CD4-positive, alpha-beta T cell (primary cell): Measurements from ENCODE around the gene ZNF831. TPM values are rescaled to one million over a fixed set of nuclear protein-coding genes. Genes with fewer than 3 reads are reported as not detected.

Experiments
- ATAC-seq: fragments of 200-7000 bp; cut with Tn5 transposase; one replicate; pipeline ENCODE4 v1.10.0; 2022; ENCODE audit warnings: mild to moderate bottlenecking; ENCODE audit not compliant: poor library complexity
- CTCF ChIA-PET: fragments of 350-600 bp; sonication (Branson Sonifier 250); formaldehyde crosslinking; loops from one replicate; lab custom pipeline; 2021; ENCODE audit warnings: antibody characterized with exemption, inconsistent platforms; lab: Charles Lee
- POLR2A ChIA-PET: fragments of 350-600 bp; sonication (Branson Sonifier 250); formaldehyde crosslinking; loops from one replicate; lab custom pipeline; 2021; ENCODE audit warnings: antibody characterized with exemption, inconsistent platforms; lab: Charles Lee
- DNase-seq, 14 experiments: peaks; one replicate each; pipeline ENCODE4 v3.0.0-alpha.2; 2013 to 2020; ENCODE audit warnings: mixed read lengths in 2 of 14
- H3K27ac ChIP-seq, 2 donors: one replicate each; pipeline versions ENCODE4 v1.5.1 to v1.7.0; 2013; ENCODE audit warnings: low read length in 2 of 2, low read depth in 1 of 2, mild to moderate bottlenecking in 1 of 2
- H3K27me3 ChIP-seq, 2 experiments: 1 replicate in 1 of 2; 2 replicates in 1 of 2; pipeline versions ENCODE4 v1.6.1 to v1.7.0; 2013; ENCODE audit warnings: low read length in 2 of 2, control low read depth in 1 of 2, mild to moderate bottlenecking in 1 of 2, moderate library complexity in 1 of 2; ENCODE audit not compliant: insufficient read depth in 2 of 2, control insufficient read depth in 1 of 2
- H3K36me3 ChIP-seq: one replicate; pipeline ENCODE4 v1.6.1; 2013; ENCODE audit warnings: low read length, control low read depth; ENCODE audit not compliant: insufficient read depth
- H3K4me1 ChIP-seq: one replicate; pipeline ENCODE4 v1.6.1; 2013; ENCODE audit warnings: low read length, control low read depth; ENCODE audit not compliant: insufficient read depth
- H3K4me3 ChIP-seq: one replicate; pipeline ENCODE4 v1.5.1; 2013; ENCODE audit warnings: mild to moderate bottlenecking, low read length, moderate library complexity
- H3K9me3 ChIP-seq, 2 experiments: 1 replicate in 1 of 2; 2 replicates in 1 of 2; pipeline versions ENCODE4 v1.6.1 to v1.7.0; 2013; ENCODE audit warnings: low read length in 2 of 2, mild to moderate bottlenecking in 2 of 2, control low read depth in 1 of 2, moderate library complexity in 1 of 2; ENCODE audit not compliant: control insufficient read depth in 1 of 2, insufficient read depth in 1 of 2
- H3K27ac Mint-ChIP-seq: one replicate; pipeline ENCODE4 v1.8.0; 2020; ENCODE audit warnings: mixed read lengths
- H3K27me3 Mint-ChIP-seq: one replicate; pipeline ENCODE4 v1.8.0; 2021; ENCODE audit warnings: mixed read lengths
- H3K36me3 Mint-ChIP-seq: one replicate; pipeline ENCODE4 v1.8.0; 2021; ENCODE audit warnings: low read depth, mixed read lengths
- H3K4me1 Mint-ChIP-seq: one replicate; pipeline ENCODE4 v1.8.0; 2021; ENCODE audit warnings: low read depth, mixed read lengths
- H3K4me3 Mint-ChIP-seq: one replicate; pipeline ENCODE4 v1.8.0; 2020; ENCODE audit warnings: mild to moderate bottlenecking, mixed read lengths
- H3K9me3 Mint-ChIP-seq: one replicate; pipeline ENCODE4 v1.8.0; 2020; ENCODE audit warnings: mixed read lengths
- intact Hi-C, 2 experiments: fragments of 100-400 bp; cut with DNase I in 1 of 2; cut with micrococcal nuclease in 1 of 2; formaldehyde crosslinking; loops; one replicate each; pipeline versions ENCODE4 v1.15.1 to v1.9.0; 2023 to 2025; cut with DNase I, micrococcal nuclease
- total RNA-seq, 174 experiments: library from RNA in 2 of 174; stranded (reverse) in 2 of 174; gene quantifications; one replicate each; pipeline ENCODE4 v1.2.3 and lab custom pipeline; 2021 to 2026
- TF ChIP-seq, protein P1 (sequence below): fragments of 200-600 bp; IDR thresholded peaks from one replicate; pipeline ENCODE4 v1.8.0; 2022; ENCODE audit warnings: antibody characterized with exemption, mild to moderate bottlenecking

ZNF831 gene
- total RNA-seq, 2 experiments from 2014 or later: 24.9 to 25.9 TPM

DNA sequence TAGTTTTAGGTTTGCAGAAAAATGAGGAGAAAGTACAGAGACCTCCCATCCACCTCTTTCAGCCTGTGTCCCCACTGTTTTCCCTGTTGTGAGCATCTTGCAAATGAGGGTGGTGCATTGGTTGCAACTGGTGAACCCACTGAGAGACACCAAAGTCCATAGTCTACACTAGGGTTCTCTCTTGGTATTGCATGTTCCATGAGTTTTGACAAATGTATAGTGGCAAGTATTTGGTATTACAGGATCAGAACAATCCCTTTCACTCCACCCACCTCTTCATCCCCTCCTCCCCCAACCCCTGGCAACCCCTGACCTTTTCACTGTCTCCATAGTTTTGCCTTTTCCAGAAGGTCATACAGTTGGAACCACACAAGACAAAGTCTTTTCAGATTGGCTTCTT lies 20.1 kb downstream of the ZNF831 start:
- ChIA-PET POLR2A (no interaction called here), CTCF (no interaction called here)
- no peak overlapping the region for H3K4me3 Mint-ChIP-seq
- peak overlapping the region; percentile 69 for H3K27ac Mint-ChIP-seq
- TF ChIP-seq, protein P1, sequence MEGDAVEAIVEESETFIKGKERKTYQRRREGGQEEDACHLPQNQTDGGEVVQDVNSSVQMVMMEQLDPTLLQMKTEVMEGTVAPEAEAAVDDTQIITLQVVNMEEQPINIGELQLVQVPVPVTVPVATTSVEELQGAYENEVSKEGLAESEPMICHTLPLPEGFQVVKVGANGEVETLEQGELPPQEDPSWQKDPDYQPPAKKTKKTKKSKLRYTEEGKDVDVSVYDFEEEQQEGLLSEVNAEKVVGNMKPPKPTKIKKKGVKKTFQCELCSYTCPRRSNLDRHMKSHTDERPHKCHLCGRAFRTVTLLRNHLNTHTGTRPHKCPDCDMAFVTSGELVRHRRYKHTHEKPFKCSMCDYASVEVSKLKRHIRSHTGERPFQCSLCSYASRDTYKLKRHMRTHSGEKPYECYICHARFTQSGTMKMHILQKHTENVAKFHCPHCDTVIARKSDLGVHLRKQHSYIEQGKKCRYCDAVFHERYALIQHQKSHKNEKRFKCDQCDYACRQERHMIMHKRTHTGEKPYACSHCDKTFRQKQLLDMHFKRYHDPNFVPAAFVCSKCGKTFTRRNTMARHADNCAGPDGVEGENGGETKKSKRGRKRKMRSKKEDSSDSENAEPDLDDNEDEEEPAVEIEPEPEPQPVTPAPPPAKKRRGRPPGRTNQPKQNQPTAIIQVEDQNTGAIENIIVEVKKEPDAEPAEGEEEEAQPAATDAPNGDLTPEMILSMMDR: no peak
- intact Hi-C loops: loop anchor here in 1 of 2 experiments (5.0 kb wide), 1 partner anchor 36 kb away; no protein-coding TSS in a partner anchor
- DNase-seq: no peak
- no peaks in the 10 kb centered on the region for H3K27me3 Mint-ChIP-seq
- peak; percentile 61 for ATAC-seq
- H3K4me1 Mint-ChIP-seq: peaks cover 67% of the 10 kb centered on the region
- peaks cover 79% of the 10 kb centered on the region for H3K36me3 Mint-ChIP-seq
- Histone ChIP-seq H3K9me3 (no peaks in the 10 kb centered on the region), H3K27ac (no peak overlapping the region), H3K27me3 (no peaks in the 10 kb centered on the region), H3K4me1 (peaks cover 33% of the 10 kb centered on the region), H3K36me3 (peaks cover 44% of the 10 kb centered on the region), H3K4me3 (no peak overlapping the region)
- no peaks in the 10 kb centered on the region for H3K9me3 Mint-ChIP-seq

DNA sequence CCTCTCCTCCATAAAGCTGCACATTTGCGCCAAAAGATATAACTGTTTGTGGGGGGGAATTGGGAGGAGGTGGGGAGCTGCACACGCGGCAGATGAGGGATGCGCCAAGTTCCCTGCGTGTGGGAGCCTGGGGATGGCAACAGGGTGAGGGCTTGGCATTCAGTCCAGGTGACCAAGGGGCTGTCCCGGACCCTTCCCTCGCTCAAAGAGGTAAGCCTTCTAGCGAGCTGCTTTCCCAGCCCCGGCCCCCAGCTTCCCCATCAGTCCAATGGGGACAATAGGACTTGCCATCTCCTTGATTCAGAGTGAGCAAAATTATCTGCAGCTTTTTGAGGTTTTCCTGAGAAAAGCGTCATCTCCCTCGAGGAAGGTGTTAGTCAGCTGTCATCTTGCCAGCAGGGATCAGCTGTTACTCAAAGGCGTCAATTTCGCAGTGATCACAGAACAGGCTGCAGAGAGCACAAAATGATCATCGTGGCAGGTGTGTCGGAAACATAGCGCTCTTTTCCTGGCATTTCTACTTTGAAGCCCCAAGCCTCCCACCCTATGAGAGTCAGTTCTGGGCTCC lies 21.3 kb downstream of the ZNF831 start:
- Histone ChIP-seq H3K27me3 (no peaks in the 10 kb centered on the region), H3K4me1 (peaks cover 22% of the 10 kb centered on the region), H3K36me3 (peaks cover 37% of the 10 kb centered on the region), H3K9me3 (no peaks in the 10 kb centered on the region), H3K4me3 (no peak overlapping the region), H3K27ac (no peak overlapping the region)
- DNase-seq: no peak
- intact Hi-C loops: loop anchor here (5.0 kb wide), 2 partner anchors 38 to 58 kb away; no protein-coding TSS in a partner anchor
- Mint-ChIP-seq H3K9me3 (no peaks in the 10 kb centered on the region), H3K27ac (peak overlapping the region; percentile 69), H3K36me3 (peaks cover 66% of the 10 kb centered on the region), H3K4me3 (no peak overlapping the region), H3K27me3 (no peaks in the 10 kb centered on the region), H3K4me1 (peaks cover 57% of the 10 kb centered on the region)
- CTCF ChIA-PET: interaction anchor here (0.7 to 1.6 kb wide), 2 partner anchors 97 to 1502 kb away, joined by 3 to 5 read pairs; no protein-coding TSS in a partner anchor
- no peak for ATAC-seq
- POLR2A ChIA-PET: interaction anchor here (0.7 kb wide), 1 partner anchor 20 kb away, joined by 3 read pairs; no protein-coding TSS in a partner anchor
- TF ChIP-seq, protein P1: no peak

DNA sequence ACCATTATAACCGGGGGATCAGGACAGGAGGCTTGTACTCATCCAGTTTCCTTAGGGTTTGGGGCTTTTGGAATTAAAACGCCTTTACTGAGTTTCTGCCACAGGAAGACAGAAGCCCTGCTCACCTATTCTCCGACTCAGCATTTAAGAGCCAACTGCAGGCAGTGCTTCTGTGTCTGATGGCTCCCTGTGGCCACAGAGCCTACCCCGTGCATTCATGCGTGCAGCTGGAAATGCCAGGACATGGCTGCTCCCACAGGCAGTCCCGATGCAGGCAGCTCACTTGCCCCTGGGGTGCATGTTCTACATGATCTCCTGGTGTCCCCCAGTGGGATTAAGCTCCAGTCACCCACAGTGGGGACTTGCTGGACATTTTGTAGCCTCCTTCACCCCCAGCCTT lies 22.2 kb downstream of the ZNF831 start:
- no peaks in the 10 kb centered on the region for H3K27me3 ChIP-seq
- ATAC-seq (no peak), DNase-seq (no peak)
- peaks cover 53% of the 10 kb centered on the region for H3K4me1 Mint-ChIP-seq
- H3K9me3 Mint-ChIP-seq: no peaks in the 10 kb centered on the region
- no peaks in the 10 kb centered on the region for H3K27me3 Mint-ChIP-seq
- no peaks in the 10 kb centered on the region for H3K9me3 ChIP-seq
- ChIA-PET CTCF (interaction anchor here (1.6 kb wide), 1 partner anchor 98 kb away, joined by 5 read pairs; no protein-coding TSS in a partner anchor), POLR2A (no interaction called here)
- no peak overlapping the region for H3K4me3 Mint-ChIP-seq
- peaks cover 65% of the 10 kb centered on the region for H3K36me3 Mint-ChIP-seq
- H3K27ac ChIP-seq: no peak overlapping the region
- H3K27ac Mint-ChIP-seq: peak overlapping the region; percentile 47
- intact Hi-C loops: loop anchor here in 1 of 2 experiments (5.0 kb wide), 1 partner anchor 59 kb away; no protein-coding TSS in a partner anchor
- H3K4me3 ChIP-seq: no peak overlapping the region
- H3K4me1 ChIP-seq: peaks cover 22% of the 10 kb centered on the region
- H3K36me3 ChIP-seq: peaks cover 43% of the 10 kb centered on the region
- TF ChIP-seq, protein P1: no peak
